ENCODE measurements around the gene NTSR1.

DNA sequence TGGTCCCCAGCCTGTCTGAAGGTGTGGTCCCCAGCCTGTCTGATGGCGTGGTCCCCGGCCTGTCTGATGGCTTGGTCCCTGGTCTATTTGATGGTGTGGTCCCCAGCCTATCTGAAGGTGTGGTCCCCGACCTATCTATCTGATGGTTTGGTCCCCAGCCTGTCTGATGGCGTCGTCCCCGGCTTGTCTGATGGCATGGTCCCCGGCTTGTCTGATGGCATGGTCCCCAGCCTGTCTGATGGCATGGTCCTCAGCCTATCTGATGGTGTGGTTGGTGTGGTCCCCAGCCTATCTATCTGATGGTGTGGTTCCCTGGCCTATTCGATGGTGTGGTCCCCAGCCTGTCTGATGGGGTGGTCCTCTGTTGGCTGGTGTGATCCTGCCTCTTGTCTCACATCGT lies 69.4 kb downstream of the NTSR1 start:
- TF ChIP-seq, protein P1, sequence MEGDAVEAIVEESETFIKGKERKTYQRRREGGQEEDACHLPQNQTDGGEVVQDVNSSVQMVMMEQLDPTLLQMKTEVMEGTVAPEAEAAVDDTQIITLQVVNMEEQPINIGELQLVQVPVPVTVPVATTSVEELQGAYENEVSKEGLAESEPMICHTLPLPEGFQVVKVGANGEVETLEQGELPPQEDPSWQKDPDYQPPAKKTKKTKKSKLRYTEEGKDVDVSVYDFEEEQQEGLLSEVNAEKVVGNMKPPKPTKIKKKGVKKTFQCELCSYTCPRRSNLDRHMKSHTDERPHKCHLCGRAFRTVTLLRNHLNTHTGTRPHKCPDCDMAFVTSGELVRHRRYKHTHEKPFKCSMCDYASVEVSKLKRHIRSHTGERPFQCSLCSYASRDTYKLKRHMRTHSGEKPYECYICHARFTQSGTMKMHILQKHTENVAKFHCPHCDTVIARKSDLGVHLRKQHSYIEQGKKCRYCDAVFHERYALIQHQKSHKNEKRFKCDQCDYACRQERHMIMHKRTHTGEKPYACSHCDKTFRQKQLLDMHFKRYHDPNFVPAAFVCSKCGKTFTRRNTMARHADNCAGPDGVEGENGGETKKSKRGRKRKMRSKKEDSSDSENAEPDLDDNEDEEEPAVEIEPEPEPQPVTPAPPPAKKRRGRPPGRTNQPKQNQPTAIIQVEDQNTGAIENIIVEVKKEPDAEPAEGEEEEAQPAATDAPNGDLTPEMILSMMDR (IDR thresholded peaks at IDR 0.05; ENCODE audit: low read depth, low read length), result no peak
- TF ChIP-seq EZH2phosphoT487 (IDR thresholded peaks at IDR 0.05; ENCODE audit: low read depth), result no peak

All from OCI-LY3 (cell line).